Smooth muscle cell (in vitro differentiated cells): ENCODE data around the gene SOX9. TPM values are rescaled to one million over a fixed set of nuclear protein-coding genes. Genes with fewer than 3 reads are reported as not detected.

Source experiments
- DNase-seq: peaks from one replicate; lab custom pipeline; 2025; ENCODE audit not compliant: unreplicated experiment; lab: John Stamatoyannopoulos, UW
- H2AFZ ChIP-seq: fragments of 200-600 bp; sonication (generic); 2 replicates; pipeline ENCODE4 v1.6.0; 2016; ENCODE audit warnings: antibody characterized with exemption, low read depth, mild to moderate bottlenecking
- H3F3A ChIP-seq: fragments of 200-600 bp; sonication (generic); 2 replicates; pipeline ENCODE4 v1.6.0; 2017; ENCODE audit warnings: antibody characterized with exemption, low read depth
- H3K27ac ChIP-seq: fragments of 200-600 bp; sonication (generic); 2 replicates; pipeline ENCODE4 v1.5.1; 2016; ENCODE audit warnings: low read depth, mild to moderate bottlenecking
- H3K27me3 ChIP-seq: fragments of 200-600 bp; sonication (generic); 2 replicates; pipeline ENCODE4 v1.6.1; 2016; ENCODE audit warnings: low read depth, mild to moderate bottlenecking
- H3K36me3 ChIP-seq: fragments of 200-600 bp; sonication (generic); 2 replicates; pipeline ENCODE4 v1.5.1; 2016; ENCODE audit warnings: low read depth
- H3K4me1 ChIP-seq: fragments of 200-600 bp; sonication (generic); 2 replicates; pipeline ENCODE4 v1.5.1; 2016; ENCODE audit warnings: low read depth
- H3K4me2 ChIP-seq: fragments of 200-600 bp; sonication (generic); 2 replicates; pipeline ENCODE4 v1.6.0; 2016; ENCODE audit warnings: mild to moderate bottlenecking
- H3K4me3 ChIP-seq: fragments of 200-600 bp; sonication (generic); 2 replicates; pipeline ENCODE4 v1.5.1; 2016; ENCODE audit warnings: mild to moderate bottlenecking
- H3K79me2 ChIP-seq: fragments of 200-600 bp; sonication (generic); 2 replicates; pipeline ENCODE4 v1.6.0; 2016; ENCODE audit warnings: low read depth, mild to moderate bottlenecking
- H3K9ac ChIP-seq: fragments of 200-600 bp; sonication (generic); 2 replicates; pipeline ENCODE4 v1.6.0; 2016; ENCODE audit warnings: low read depth
- H3K9me3 ChIP-seq: fragments of 200-600 bp; sonication (generic); replicated peaks from 2 replicates; pipeline ENCODE4 v1.5.1; 2016; ENCODE audit warnings: low read depth
- H4K20me1 ChIP-seq: fragments of 200-600 bp; sonication (generic); 2 replicates; pipeline ENCODE4 v1.6.0; 2016; ENCODE audit warnings: low read depth
- CTCF ChIP-seq: fragments of 200-600 bp; sonication (generic); IDR thresholded peaks from 2 replicates; pipeline ENCODE4 v1.5.1; 2017; ENCODE audit warnings: borderline replicate concordance, mild to moderate bottlenecking, antibody characterized with exemption; ENCODE audit not compliant: insufficient read depth, poor library complexity, severe bottlenecking
- WGBS: methylation state at CpG from one replicate; pipeline ENCODE4 v1.1.7; 2016; ENCODE audit warnings: low lambda C conversion rate; 5-methylcytosine and 5-hydroxymethylcytosine counted together
- polyA plus RNA-seq: library from polyadenylated mRNA; unstranded; fragments of >200 nt; fragmentation: Nextera tagmentation; extraction: Ambion mirVana; gene quantifications from 2 replicates; pipeline ENCODE4 v1.2.1, GENCODE V29; 2016
- total RNA-seq: library from RNA; depleted of rRNA; stranded (reverse); fragments of >200 nt; gene quantifications from 2 replicates; pipeline ENCODE4 v1.2.3, GENCODE V29; 2014

The SOX9 gene
- total and polyA plus RNA-seq, 2 experiments from 2014 or later: 19.8 to 26.6 TPM

GRCh38 chr17:72125226-72125651 is 4.4 kb downstream of the SOX9 start:
- no peak for DNase-seq
- H3K36me3 ChIP-seq: no peaks in the 10 kb centered on the region
- peaks cover 27% of the 10 kb centered on the region for H3K79me2 ChIP-seq
- H3K9me3 ChIP-seq: no peaks in the 10 kb centered on the region
- no peaks in the 10 kb centered on the region for H3K27me3 ChIP-seq
- H3K9ac ChIP-seq: no peak overlapping the region
- WGBS: 48% methylated on average over 4 of the region's 4 CpGs
- TF ChIP-seq CTCF: no peak
- peaks cover 45% of the 10 kb centered on the region for H4K20me1 ChIP-seq
- peaks cover 35% of the 10 kb centered on the region for H3F3A ChIP-seq
- peak overlapping the region; percentile 88 for H3K27ac ChIP-seq
- H3K4me2 ChIP-seq: peak overlapping the region; percentile 59
- no peak overlapping the region for H2AFZ ChIP-seq
- H3K4me3 ChIP-seq: peak overlapping the region; percentile 37
- H3K4me1 ChIP-seq: peaks cover 37% of the 10 kb centered on the region

DNA sequence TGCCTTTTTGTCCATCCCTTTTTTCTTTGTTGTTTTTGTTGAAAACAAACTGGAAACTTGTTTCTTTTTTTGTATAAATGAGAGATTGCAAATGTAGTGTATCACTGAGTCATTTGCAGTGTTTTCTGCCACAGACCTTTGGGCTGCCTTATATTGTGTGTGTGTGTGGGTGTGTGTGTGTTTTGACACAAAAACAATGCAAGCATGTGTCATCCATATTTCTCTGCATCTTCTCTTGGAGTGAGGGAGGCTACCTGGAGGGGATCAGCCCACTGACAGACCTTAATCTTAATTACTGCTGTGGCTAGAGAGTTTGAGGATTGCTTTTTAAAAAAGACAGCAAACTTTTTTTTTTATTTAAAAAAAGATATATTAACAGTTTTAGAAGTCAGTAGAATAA is 4.9 kb downstream of the SOX9 start:
- Histone ChIP-seq H3K4me3 (peak overlapping the region; percentile 37), H3K79me2 (peaks cover 27% of the 10 kb centered on the region), H3K9me3 (no peaks in the 10 kb centered on the region), H4K20me1 (peaks cover 45% of the 10 kb centered on the region), H3K4me1 (peaks cover 37% of the 10 kb centered on the region), H3K9ac (peak overlapping the region; percentile 57), H3K36me3 (no peaks in the 10 kb centered on the region), H2AFZ (no peak overlapping the region), H3K4me2 (peak overlapping the region; percentile 59), H3F3A (peaks cover 35% of the 10 kb centered on the region), H3K27ac (peak overlapping the region; percentile 88), H3K27me3 (no peaks in the 10 kb centered on the region)
- no peak for DNase-seq
- TF ChIP-seq CTCF: no peak

GRCh38 chr17:72126575-72127486 is 6.0 kb downstream of the SOX9 start:
- no peaks in the 10 kb centered on the region for H3K27me3 ChIP-seq
- H2AFZ ChIP-seq: no peak overlapping the region
- peak overlapping the region; percentile 59 for H3K4me2 ChIP-seq
- H3K9me3 ChIP-seq: no peaks in the 10 kb centered on the region
- WGBS: 41% methylated on average over 8 of the region's 8 CpGs
- H3K4me1 ChIP-seq: peaks cover 37% of the 10 kb centered on the region
- peak overlapping the region; percentile 88 for H3K27ac ChIP-seq
- no peak for DNase-seq
- peaks cover 20% of the 10 kb centered on the region for H3K79me2 ChIP-seq
- peaks cover 35% of the 10 kb centered on the region for H3F3A ChIP-seq
- H3K4me3 ChIP-seq: no peak overlapping the region
- no peaks in the 10 kb centered on the region for H3K36me3 ChIP-seq
- peaks cover 39% of the 10 kb centered on the region for H4K20me1 ChIP-seq
- TF ChIP-seq CTCF: no peak
- H3K9ac ChIP-seq: peak overlapping the region; percentile 57

- no peak overlapping the region for H3K4me2 ChIP-seq
- no peak overlapping the region for H2AFZ ChIP-seq
- TF ChIP-seq CTCF: no peak
- H3K36me3 ChIP-seq: no peaks in the 10 kb centered on the region
- no peak overlapping the region for H3K4me3 ChIP-seq
- 85% methylated on average over 3 of the region's 3 CpGs for WGBS
- no peak overlapping the region for H3K27ac ChIP-seq
- no peak overlapping the region for H3K9ac ChIP-seq
- DNase-seq: no peak
- peaks cover 35% of the 10 kb centered on the region for H3F3A ChIP-seq
- no peaks in the 10 kb centered on the region for H3K9me3 ChIP-seq
- H3K79me2 ChIP-seq: peaks cover 8% of the 10 kb centered on the region
- H3K4me1 ChIP-seq: peaks cover 37% of the 10 kb centered on the region
- H3K27me3 ChIP-seq: no peaks in the 10 kb centered on the region
- peaks cover 29% of the 10 kb centered on the region for H4K20me1 ChIP-seq
Observed at GRCh38 chr17:72128039-72128438, 7.2 kb downstream of the SOX9 start.
